Neural cell (in vitro differentiated cells): Measurements from ENCODE around the gene PRR30. TPM values are rescaled to one million over a fixed set of nuclear protein-coding genes. Genes with fewer than 3 reads are reported as not detected.

ENCODE experiments used
- H2AFZ ChIP-seq: fragments of 200-600, 300-800 bp; sonication (generic), shearing (Covaris generic); 2 replicates; pipeline ENCODE4 v1.6.0; 2014; ENCODE audit warnings: low read depth, mild to moderate bottlenecking, antibody characterized with exemption, low read length, moderate library complexity
- H3F3A ChIP-seq: fragments of 200-600 bp; shearing (Covaris generic); 2 replicates; pipeline ENCODE4 v1.6.1; 2016; ENCODE audit warnings: mild to moderate bottlenecking, moderate library complexity, mixed read lengths, antibody characterized with exemption, low read length; ENCODE audit not compliant: insufficient read depth, poor library complexity, severe bottlenecking
- H3K27ac ChIP-seq: fragments of 200-600, 300-800 bp; sonication (generic), shearing (Covaris generic); 2 replicates; pipeline ENCODE4 v1.5.1; 2014; ENCODE audit warnings: mild to moderate bottlenecking, low read length, moderate library complexity
- H3K27me3 ChIP-seq: fragments of 300-800, 200-600 bp; sonication (generic), shearing (Covaris generic); 2 replicates; pipeline ENCODE4 v1.6.0; 2014; ENCODE audit warnings: mild to moderate bottlenecking, low read depth, low read length, moderate library complexity; ENCODE audit not compliant: insufficient read depth
- H3K36me3 ChIP-seq: fragments of 300-800, 200-600 bp; sonication (generic), shearing (Covaris generic); 2 replicates; pipeline ENCODE4 v1.5.1; 2014; ENCODE audit warnings: mild to moderate bottlenecking, antibody characterized with exemption, low read length, moderate library complexity; ENCODE audit not compliant: insufficient read depth
- H3K4me2 ChIP-seq: fragments of 300-800, 200-600 bp; sonication (generic), shearing (Covaris generic); 2 replicates; pipeline ENCODE4 v1.6.0; 2014; ENCODE audit warnings: mild to moderate bottlenecking, low read length
- H3K4me3 ChIP-seq: fragments of 300-800, 200-600 bp; sonication (generic), shearing (Covaris generic); 2 replicates; pipeline ENCODE4 v1.5.1; 2014; ENCODE audit warnings: mild to moderate bottlenecking, low read length, moderate library complexity
- H3K79me2 ChIP-seq: fragments of 200-600 bp; shearing (Covaris generic); replicated peaks from 2 replicates; pipeline ENCODE4 v1.6.0; 2014; ENCODE audit warnings: mild to moderate bottlenecking, low read length, moderate library complexity; ENCODE audit not compliant: insufficient read depth
- H3K9ac ChIP-seq: fragments of 300-800, 200-600 bp; sonication (generic), shearing (Covaris generic); 2 replicates; pipeline ENCODE4 v1.6.1; 2016; ENCODE audit warnings: mild to moderate bottlenecking, low read length, mixed read lengths
- H3K9me2 ChIP-seq: fragments of 200-600 bp; shearing (Covaris generic); 2 replicates; pipeline ENCODE4 v1.6.1; 2016; ENCODE audit warnings: mild to moderate bottlenecking, low read length, mixed read lengths; ENCODE audit not compliant: insufficient read depth
- H3K9me3 ChIP-seq: fragments of 200-600, 300-800 bp; sonication (generic), shearing (Covaris generic); 2 replicates; pipeline ENCODE4 v1.6.1; 2016; ENCODE audit warnings: mild to moderate bottlenecking, mixed run types, low read length, moderate library complexity, mixed read lengths
- H4K20me1 ChIP-seq: fragments of 200-600 bp; shearing (Covaris generic); 2 replicates; pipeline ENCODE4 v1.6.1; 2016; ENCODE audit warnings: mild to moderate bottlenecking, mixed run types; ENCODE audit not compliant: insufficient read depth
- EP300 ChIP-seq: fragments of 450-650 bp; conservative IDR thresholded peaks from 2 replicates; pipeline ENCODE4 v1.6.1; 2014; ENCODE audit warnings: antibody characterized with exemption, mild to moderate bottlenecking, moderate library complexity; ENCODE audit not compliant: poor library complexity, severe bottlenecking
- EZH2 ChIP-seq: fragments of 200-600, 300-800 bp; shearing (Covaris generic), sonication (generic); IDR thresholded peaks from 2 replicates; pipeline ENCODE4 v1.6.1; 2014; ENCODE audit warnings: antibody characterized with exemption, low read length, borderline replicate concordance, mild to moderate bottlenecking; ENCODE audit not compliant: insufficient read depth, poor library complexity, severe bottlenecking
- MXI1 ChIP-seq: fragments of 450-650 bp; conservative IDR thresholded peaks from 2 replicates; pipeline ENCODE4 v1.6.1; 2014; ENCODE audit warnings: antibody characterized with exemption, mild to moderate bottlenecking; ENCODE audit not compliant: poor library complexity, severe bottlenecking
- POLR2AphosphoS5 ChIP-seq: IDR thresholded peaks from 2 replicates; pipeline ENCODE4 v1.6.1; 2012
- RAD21 ChIP-seq: fragments of 450-650 bp; conservative IDR thresholded peaks from 2 replicates; pipeline ENCODE4 v1.6.1; 2014; ENCODE audit warnings: antibody characterized with exemption, mild to moderate bottlenecking, moderate library complexity
- REST ChIP-seq: IDR thresholded peaks from 2 replicates; pipeline ENCODE4 v1.6.1; 2012; ENCODE audit warnings: borderline replicate concordance
- SMC3 ChIP-seq: fragments of 450-650 bp; conservative IDR thresholded peaks from 2 replicates; pipeline ENCODE4 v1.6.1; 2014; ENCODE audit warnings: antibody characterized with exemption, mild to moderate bottlenecking, moderate library complexity; ENCODE audit not compliant: poor library complexity
- TAF1 ChIP-seq: IDR thresholded peaks from 2 replicates; pipeline ENCODE4 v1.6.1; 2012; ENCODE audit warnings: low read depth
- polyA plus RNA-seq: library from polyadenylated mRNA; depleted of rRNA; stranded (reverse); fragments of >200 nt; gene quantifications from 2 replicates; pipeline ENCODE4 v1.2.3, GENCODE V29; 2014
- TF ChIP-seq, protein P1 (sequence below): fragments of 450-650 bp; IDR thresholded peaks from 2 replicates; pipeline ENCODE4 v1.5.1; 2014; ENCODE audit warnings: antibody characterized with exemption, mild to moderate bottlenecking, moderate library complexity; ENCODE audit not compliant: poor library complexity, severe bottlenecking

Gene PRR30
- polyA plus RNA-seq, 1 donor from 2014 or later, result not detected

DNA sequence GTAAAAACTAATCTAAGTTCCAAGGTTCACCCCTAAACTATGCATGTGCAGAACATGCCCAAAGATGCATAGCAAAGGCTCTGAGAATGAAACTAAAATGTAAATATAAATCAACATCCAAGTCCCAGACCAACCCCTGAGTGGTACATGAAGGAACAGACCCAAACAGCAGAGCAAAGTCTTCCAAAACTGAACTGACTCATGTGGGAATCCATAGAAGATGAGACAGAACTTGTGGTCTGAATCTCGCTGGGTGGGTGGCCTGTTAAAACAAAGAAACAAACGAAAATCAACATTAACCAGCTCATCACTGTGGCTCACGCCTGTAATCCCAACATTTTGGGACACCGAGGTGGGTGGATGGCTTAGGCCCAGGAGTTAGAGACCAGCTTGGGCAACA is 43.1 kb upstream of the PRR30 start:
- no peak for TF ChIP-seq EZH2
- TF ChIP-seq REST, result no peak
- TF ChIP-seq EP300, result no peak
- TF ChIP-seq RAD21, result no peak
- TF ChIP-seq SMC3, result no peak
- no peak for TF ChIP-seq MXI1
- no peak for TF ChIP-seq TAF1
- H3K4me3 ChIP-seq, result no peak overlapping the region
- no peaks in the 10 kb centered on the region for H4K20me1 ChIP-seq
- H3K27ac ChIP-seq, result no peak overlapping the region
- H3K9me3 ChIP-seq, result no peaks in the 10 kb centered on the region
- no peak overlapping the region for H3K4me2 ChIP-seq
- H3K27me3 ChIP-seq, result no peaks in the 10 kb centered on the region
- H3K9ac ChIP-seq, result no peak overlapping the region
- no peak overlapping the region for H2AFZ ChIP-seq
- no peaks in the 10 kb centered on the region for H3K79me2 ChIP-seq
- H3K9me2 ChIP-seq, result no peaks in the 10 kb centered on the region
- no peaks in the 10 kb centered on the region for H3F3A ChIP-seq
- H3K36me3 ChIP-seq, result no peaks in the 10 kb centered on the region

- TF ChIP-seq TAF1 (no peak), MXI1 (no peak), EZH2 (no peak), EP300 (no peak), RAD21 (no peak), SMC3 (no peak), REST (no peak), POLR2AphosphoS5 (no peak)
- TF ChIP-seq, protein P1, sequence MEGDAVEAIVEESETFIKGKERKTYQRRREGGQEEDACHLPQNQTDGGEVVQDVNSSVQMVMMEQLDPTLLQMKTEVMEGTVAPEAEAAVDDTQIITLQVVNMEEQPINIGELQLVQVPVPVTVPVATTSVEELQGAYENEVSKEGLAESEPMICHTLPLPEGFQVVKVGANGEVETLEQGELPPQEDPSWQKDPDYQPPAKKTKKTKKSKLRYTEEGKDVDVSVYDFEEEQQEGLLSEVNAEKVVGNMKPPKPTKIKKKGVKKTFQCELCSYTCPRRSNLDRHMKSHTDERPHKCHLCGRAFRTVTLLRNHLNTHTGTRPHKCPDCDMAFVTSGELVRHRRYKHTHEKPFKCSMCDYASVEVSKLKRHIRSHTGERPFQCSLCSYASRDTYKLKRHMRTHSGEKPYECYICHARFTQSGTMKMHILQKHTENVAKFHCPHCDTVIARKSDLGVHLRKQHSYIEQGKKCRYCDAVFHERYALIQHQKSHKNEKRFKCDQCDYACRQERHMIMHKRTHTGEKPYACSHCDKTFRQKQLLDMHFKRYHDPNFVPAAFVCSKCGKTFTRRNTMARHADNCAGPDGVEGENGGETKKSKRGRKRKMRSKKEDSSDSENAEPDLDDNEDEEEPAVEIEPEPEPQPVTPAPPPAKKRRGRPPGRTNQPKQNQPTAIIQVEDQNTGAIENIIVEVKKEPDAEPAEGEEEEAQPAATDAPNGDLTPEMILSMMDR, result no peak
- no peaks in the 10 kb centered on the region for H3K9me3 ChIP-seq
- H2AFZ ChIP-seq, result no peak overlapping the region
- no peaks in the 10 kb centered on the region for H3F3A ChIP-seq
- no peak overlapping the region for H3K9ac ChIP-seq
- H3K36me3 ChIP-seq, result no peaks in the 10 kb centered on the region
- H3K27ac ChIP-seq, result no peak overlapping the region
- H3K27me3 ChIP-seq, result no peaks in the 10 kb centered on the region
- H3K4me3 ChIP-seq, result no peak overlapping the region
- H3K9me2 ChIP-seq, result no peaks in the 10 kb centered on the region
- H3K4me2 ChIP-seq, result no peak overlapping the region
- H3K79me2 ChIP-seq, result no peaks in the 10 kb centered on the region
- H4K20me1 ChIP-seq, result no peaks in the 10 kb centered on the region
Measured at GRCh38 chr2:27179344-27180000, 40.3 kb upstream of the PRR30 start.
